ENCODE measurements around the gene LRRC49.

LRRC49 gene

DNA sequence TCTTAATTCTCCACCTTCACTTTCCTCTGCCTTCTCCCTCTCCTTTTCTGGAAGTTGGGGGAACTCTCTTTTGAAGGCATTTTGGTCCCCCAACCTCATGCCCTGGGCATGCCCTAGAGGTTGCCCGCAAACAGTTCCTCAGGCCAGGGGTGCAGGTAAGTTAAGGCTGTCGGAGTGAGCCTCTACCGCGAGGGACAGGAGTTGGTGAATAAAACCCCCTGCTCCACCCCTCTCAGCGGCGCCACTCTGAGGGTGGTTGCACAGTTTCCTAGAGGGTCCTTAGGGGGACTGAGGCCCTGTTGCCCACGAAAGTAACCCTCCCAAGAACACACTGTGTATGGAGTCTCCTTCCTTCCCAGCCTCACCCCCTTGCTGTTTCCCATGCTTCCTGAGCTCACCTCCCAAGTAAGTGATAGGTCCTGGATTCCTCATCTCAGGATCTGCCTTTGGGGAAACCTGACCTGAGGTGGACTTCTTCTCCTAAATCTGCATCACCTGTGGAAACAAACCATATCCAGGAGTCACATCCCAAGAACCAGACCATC, 199.5 kb downstream of the LRRC49 start:
- no peak for DNase-seq (ENCODE audit: low spot score)

DNA sequence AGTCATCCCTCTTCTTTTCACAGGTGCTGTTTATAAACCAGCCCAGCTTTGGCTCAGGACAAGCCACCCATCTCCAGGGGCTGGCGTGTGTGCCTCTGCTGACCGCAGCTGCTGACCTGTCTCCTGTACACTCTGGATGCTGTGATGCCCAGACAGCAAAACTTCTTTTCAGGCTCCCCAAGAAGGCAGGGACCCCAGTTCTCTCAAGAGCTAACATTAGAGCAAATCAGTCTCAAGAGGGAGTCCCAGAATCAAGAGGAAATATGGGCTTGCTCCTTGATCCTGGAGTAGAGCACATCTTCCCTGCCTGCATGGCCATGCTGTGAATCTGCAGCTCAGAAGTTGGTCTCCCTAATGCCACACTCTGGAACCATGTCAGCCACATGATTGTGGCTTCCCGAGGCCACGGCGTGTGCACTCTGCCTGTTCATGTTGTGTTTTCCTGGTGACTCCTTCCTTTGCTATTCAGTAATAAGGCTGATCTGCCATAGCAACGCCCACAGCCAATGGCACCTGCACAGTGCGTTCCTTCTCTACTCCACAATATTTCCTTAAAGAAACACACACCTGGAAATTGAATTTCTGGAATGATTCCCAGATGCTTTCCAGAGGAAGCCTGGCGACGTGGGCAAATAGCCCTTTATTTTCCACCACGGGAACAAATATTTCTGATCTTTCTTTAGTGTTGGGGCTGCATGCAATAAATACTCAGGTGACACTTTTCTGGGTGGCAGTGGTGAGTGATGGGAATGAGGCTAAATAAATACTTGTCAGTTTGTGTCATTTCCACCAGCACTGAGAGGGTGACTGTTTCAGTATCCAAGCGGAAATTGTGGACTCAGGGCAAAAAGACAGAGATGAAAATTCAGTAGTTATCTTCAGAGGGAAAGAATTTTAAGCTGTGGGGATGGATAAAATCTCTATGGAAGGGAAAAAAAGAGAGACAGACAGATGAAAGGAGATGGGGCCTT, 200.7 kb downstream of the LRRC49 start:
- no peak for DNase-seq (ENCODE audit: low spot score)

DNA sequence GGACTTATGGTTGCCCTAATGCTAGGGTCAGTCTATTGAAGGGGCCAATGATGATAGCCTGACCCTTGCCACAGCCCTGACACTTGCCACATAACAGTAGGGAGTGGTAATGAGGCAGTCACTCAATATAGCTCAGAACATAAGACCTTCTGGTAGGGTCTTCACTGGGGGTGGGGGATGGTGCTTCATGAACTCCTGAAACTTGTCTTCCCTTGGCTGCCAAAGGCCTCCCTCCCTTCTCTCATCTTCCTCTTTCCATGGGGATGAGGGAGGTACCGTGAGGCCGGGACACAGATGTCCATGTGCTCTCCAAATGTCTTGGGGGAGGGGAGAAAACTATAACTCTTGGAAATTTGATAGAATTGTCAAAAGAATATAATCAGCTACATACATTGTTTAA, 201.5 kb downstream of the LRRC49 start:
- DNase-seq (ENCODE audit: low spot score): no peak

DNA sequence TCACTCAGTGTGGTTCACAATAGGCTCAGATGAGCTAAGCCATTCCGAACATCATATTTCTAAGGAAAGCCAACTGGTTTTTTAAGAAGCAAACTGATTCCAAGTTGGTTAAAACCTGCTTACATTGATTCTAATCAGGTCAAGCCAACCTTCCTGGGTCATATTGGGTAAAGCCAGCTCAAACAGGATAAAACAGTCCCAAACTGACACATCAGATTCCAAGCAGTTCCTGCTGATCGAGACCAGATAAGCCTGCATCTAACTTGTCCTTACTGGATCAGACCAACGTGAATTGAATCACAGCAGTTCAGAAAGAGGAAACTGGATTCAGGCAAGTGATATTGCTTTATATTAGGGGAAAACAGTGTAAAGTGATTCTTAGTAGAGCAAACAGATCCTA, 204.1 kb downstream of the LRRC49 start:
- DNase-seq (ENCODE audit: low spot score): no peak

DNA sequence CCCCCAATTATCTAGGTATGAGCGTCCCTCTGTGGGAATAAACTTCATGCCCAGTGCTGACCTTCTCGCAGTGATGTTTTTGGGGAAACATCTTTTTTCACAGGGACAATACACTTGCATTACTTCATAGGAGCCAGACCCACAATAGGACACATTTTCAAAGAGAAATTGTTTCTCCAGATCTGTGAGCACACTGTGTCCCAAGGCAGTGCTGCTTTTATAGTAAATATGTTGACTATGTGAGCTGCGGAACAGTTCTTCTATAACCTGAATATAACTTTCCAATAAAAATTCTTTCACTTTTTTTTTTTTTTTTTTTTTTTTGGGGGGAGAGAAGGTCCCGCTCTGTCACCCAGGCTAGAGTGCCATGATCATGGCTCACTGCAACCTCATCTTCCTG, 205.3 kb downstream of the LRRC49 start:
- no peak for DNase-seq (ENCODE audit: low spot score)

DNA sequence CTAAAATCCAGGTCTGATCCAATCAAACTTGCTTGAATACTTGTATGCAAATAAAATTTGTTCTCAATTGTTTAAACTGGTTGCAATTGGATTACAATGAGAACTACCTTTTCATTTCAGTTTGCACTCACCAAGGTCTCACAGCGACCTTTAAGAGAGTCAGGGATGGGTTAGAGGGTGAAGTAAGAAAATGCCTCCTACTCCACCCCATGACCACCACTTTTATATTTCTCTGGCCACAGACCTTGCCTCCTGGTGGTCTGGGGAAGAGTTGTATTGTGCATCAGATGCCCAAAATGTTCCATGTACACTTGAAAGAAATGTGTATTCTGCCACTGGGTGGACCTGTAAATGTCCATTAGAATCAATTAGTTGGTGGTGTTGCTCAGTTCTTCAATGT, 206.3 kb downstream of the LRRC49 start:
- no peak for DNase-seq (ENCODE audit: low spot score)

All from HuH-7.5 (cell line).